AG04449 (cell line): ENCODE data around the gene SLC17A3.

Experiments used
- CTCF ChIA-PET: fragments of 350-600 bp; formaldehyde crosslinking; extraction: SDS; loops from one replicate; lab custom pipeline; 2021; ENCODE audit warnings: antibody characterized with exemption; lab: Yijun Ruan, JAX
- POLR2A ChIA-PET: fragments of 400-600, 350-600 bp; formaldehyde crosslinking; extraction: SDS; loops from one replicate; lab custom pipeline; 2020; ENCODE audit warnings: antibody characterized with exemption, inconsistent platforms; lab: Yijun Ruan, JAX
- DNase-seq: peaks from one replicate; pipeline ENCODE4 v3.0.0-alpha.2; 2010; ENCODE audit warnings: low read depth, low spot score
- H3K4me3 ChIP-seq: 2 replicates; pipeline ENCODE4 v1.5.1; 2011; ENCODE audit warnings: low read depth, mild to moderate bottlenecking, control low read depth, low read length
- CTCF ChIP-seq: IDR thresholded peaks from one replicate; pipeline ENCODE4 v1.5.1; 2011; ENCODE audit warnings: mild to moderate bottlenecking, moderate library complexity, low read length, control low read depth, inconsistent platforms; ENCODE audit not compliant: insufficient read depth; ENCODE audit errors: missing control alignments

Gene SLC17A3

DNA sequence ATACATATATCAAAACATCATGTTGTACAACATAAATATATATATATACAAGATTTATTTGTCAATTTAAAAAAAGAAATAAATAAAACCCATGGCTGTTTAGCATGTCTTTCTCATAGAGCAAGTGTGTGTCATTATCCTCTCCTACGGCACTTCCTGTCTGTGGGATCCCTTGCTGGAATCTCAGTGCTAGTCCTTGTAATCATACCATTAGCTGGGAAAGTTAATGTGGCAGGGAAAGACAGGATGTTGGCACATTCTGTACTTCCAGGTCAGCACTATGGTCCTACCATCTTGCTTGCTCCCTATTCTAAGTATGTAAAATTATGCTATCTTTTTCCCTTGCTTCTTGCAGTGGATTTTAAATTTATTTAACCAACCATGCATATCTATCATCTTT, 9.5 kb upstream of the SLC17A3 start:
- TF ChIP-seq CTCF, result no peak
- H3K4me3 ChIP-seq, result no peak overlapping the region
- no peak for DNase-seq
- POLR2A ChIA-PET, result no interaction called here
- CTCF ChIA-PET, result interaction anchor here (0.7 kb wide), 1 partner anchor 164 kb away, joined by 5 read pairs; no protein-coding TSS in a partner anchor

- no peak for DNase-seq
- no peak for TF ChIP-seq CTCF
- H3K4me3 ChIP-seq, result no peak overlapping the region
- ChIA-PET CTCF (no interaction called here), POLR2A (no interaction called here)
Observed at GRCh38 chr6:25882051-25882496, 8.0 kb upstream of the SLC17A3 start.

DNA sequence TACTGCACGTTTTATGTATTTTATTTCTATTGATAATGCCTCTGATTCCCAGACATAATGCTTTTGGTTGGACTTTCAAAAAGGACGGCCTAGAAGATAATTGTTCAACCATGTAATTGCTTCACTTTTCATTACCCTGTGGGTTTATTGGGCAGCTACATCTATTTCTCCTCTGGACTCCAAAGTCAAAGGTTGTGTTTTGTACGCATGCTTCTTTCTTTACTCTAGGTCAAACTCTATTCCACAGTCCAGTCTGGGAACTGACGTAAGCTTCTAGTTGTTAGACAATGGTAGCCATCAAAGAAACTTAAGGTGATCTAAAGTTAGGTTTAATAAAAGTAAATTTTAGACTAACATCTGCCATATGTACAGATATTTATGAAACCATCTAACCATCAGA, 6.6 kb upstream of the SLC17A3 start:
- DNase-seq, result no peak
- H3K4me3 ChIP-seq, result no peak overlapping the region
- no peak for TF ChIP-seq CTCF
- CTCF ChIA-PET, result interaction anchor here (1.1 kb wide), 1 partner anchor 90 kb away, joined by 3 read pairs; no protein-coding TSS in a partner anchor
- POLR2A ChIA-PET, result no interaction called here

DNA sequence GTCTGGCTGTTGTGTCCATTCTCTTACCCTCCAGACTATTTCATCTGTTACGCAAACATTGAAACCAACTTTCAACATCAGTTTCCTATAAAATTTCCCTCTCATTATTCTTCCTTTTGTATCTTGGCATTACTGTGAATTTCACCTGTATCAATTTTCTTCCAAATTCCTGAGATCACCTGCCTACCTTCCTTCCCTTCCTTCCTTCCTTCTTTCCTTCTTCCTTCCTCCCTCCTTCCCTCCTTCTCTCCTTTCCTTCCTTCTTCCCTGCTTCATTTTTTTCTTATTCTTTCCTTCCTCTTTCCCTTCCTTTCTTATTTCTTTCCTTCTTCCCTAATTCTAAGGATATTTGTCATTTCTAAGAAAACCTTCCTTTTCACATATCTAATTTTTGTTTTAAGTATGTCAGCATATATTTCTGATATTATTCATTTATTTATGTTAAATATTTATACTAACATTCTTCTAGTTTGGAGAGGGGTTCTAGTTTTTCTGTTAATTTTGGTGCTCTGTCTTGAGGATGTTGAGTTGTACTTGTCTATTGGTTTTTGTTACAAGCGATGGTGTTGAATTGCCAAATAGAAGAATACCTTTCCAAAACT, 4.8 kb upstream of the SLC17A3 start:
- ChIA-PET CTCF (interaction anchor here (0.7 kb wide), 1 partner anchor 1835 kb away, joined by 3 read pairs; no protein-coding TSS in a partner anchor), POLR2A (no interaction called here)
- no peak for TF ChIP-seq CTCF
- no peak for DNase-seq
- H3K4me3 ChIP-seq, result no peak overlapping the region

- no peak overlapping the region for H3K4me3 ChIP-seq
- ChIA-PET CTCF (no interaction called here), POLR2A (no interaction called here)
- DNase-seq, result no peak
- no peak for TF ChIP-seq CTCF
Observed at GRCh38 chr6:25875926-25876602, 2.0 kb upstream of the SLC17A3 start.

- DNase-seq, result no peak
- TF ChIP-seq CTCF, result no peak
- H3K4me3 ChIP-seq, result no peak overlapping the region
- ChIA-PET POLR2A (no interaction called here), CTCF (no interaction called here)
Observed at GRCh38 chr6:25875563-25875905, 1.5 kb upstream of the SLC17A3 start.
